GM21390 (cell line): ENCODE data around the gene NRXN2.
"Not testable (repeated sequence)": the region's sequence is repeated elsewhere in the genome, so short reads cannot be mapped to it uniquely, and the experiment has no call there.

Experiments
- ATAC-seq: cut with Tn5 transposase; IDR thresholded peaks from one replicate; pipeline ENCODE4 v1.9.1; 2021; ENCODE audit not compliant: unreplicated experiment

NRXN2 gene

GRCh38 chr11:64608636-64609035 lies 114.4 kb downstream of the NRXN2 start:
- ATAC-seq: no peak

DNA sequence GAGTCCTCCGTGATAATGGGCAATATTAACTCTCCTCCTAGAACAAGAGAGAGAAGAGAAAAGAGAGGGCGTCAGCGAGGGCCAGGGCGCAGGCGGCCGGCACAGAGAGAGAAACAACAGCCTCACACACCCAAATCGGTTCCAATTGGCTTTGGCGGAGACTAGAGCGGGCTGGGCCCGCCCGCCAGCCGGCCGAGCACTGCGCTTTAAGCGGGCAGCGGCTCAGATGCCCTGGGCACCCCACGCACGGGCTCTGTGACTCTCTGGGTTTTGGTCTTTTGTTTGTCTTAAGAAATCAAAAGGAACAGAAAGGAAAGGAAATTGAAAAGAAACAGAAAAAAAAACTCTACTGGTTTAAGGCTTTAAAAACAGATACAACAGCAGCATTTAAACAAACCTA lies 115.0 kb downstream of the NRXN2 start:
- no peak for ATAC-seq

- ATAC-seq: no peak
These were observed 115.5 kb downstream of the NRXN2 start for GRCh38 chr11:64607381-64607985.

GRCh38 chr11:64606796-64607380 lies 116.1 kb downstream of the NRXN2 start:
- ATAC-seq: no peak

- ATAC-seq: no peak
These were observed 117.1 kb downstream of the NRXN2 start for GRCh38 chr11:64605656-64606585.

DNA sequence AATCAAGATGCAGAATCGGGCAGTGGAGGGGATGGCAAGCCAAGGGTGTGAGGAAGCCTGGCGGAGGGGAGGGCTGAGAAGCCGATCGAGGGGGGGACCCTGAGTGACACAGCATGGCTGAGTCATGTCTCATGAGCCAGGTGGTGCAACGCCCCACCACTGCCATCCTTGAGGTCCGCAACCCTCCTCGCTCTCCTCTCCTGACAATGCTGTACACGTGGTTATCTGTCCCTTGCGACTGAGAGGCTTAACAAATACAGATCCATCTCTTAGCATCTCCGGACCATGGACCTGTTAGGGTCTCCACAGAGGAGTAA lies 117.8 kb downstream of the NRXN2 start:
- ATAC-seq: no peak

GRCh38 chr11:64604458-64605243 lies 118.3 kb downstream of the NRXN2 start:
- ATAC-seq: no peak

DNA sequence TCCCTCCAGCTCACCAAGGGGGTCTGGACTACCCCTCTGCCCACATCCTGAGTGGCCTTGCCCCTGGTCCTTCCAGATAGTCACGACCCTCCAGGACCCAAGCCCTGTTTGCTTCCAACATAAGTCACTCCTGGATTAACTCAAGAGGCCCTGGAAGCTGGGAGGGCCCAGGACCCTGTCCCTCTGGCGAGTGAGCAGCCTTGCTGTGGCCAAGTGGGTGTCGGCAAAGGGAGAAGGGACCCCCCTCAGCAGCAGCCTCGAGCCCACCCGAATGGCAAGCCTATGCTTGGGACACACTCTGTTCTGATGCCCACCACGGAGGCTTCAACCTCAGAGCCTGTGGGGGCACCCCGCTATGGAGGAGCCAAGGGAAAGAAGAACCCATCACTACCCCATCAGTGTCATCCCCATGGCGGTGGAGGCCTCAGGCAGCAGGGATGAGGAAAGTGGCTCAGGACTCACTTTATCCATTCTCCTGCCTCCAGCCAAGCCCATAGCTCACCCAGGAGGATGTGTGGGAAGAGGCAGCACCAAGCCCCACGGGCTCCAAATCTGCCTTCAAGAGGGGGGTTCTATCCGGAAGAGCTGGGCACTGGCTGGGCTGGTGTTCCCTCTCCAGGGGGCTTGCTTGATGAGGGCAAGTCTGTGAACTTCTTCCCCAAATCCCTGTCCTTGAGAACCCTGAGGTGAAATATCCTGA lies 119.4 kb downstream of the NRXN2 start:
- no peak for ATAC-seq

GRCh38 chr11:64602466-64603070 lies 120.4 kb downstream of the NRXN2 start:
- ATAC-seq: no peak

GRCh38 chr11:64601605-64602465 lies 121.2 kb downstream of the NRXN2 start:
- ATAC-seq: no peak

DNA sequence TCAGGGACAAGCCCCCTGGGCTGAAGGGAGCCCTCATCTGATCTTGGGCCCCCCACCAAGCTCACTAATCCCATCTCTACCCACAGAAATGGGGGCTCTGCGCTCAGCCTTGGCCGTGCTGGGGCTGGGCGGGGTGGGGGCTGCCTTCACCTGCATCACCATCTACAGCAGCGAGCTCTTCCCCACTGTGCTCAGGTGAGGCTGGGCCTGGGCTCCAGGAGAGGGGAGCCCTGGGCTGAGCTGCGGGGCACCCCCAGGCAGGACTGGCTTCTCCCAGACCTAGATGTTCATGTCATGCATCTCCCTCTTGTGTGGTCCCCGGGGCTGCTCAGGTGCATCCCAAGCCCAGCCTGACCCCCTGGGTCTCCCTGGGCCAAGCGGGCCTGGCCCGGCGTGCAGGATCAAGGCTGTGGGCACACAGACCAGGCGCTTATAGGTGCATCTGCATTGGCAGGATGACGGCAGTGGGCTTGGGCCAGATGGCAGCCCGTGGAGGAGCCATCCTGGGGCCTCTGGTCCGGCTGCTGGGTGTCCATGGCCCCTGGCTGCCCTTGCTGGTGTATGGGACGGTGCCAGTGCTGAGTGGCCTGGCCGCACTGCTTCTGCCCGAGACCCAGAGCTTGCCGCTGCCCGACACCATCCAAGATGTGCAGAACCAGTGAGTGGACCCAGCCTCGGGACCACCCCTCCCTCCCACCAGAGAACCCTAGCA lies 122.6 kb downstream of the NRXN2 start:
- no peak for ATAC-seq

- ATAC-seq: no peak
These were observed 123.2 kb downstream of the NRXN2 start for GRCh38 chr11:64599698-64600211.

- ATAC-seq: no peak
These were observed 124.0 kb downstream of the NRXN2 start for GRCh38 chr11:64598797-64599697.

DNA sequence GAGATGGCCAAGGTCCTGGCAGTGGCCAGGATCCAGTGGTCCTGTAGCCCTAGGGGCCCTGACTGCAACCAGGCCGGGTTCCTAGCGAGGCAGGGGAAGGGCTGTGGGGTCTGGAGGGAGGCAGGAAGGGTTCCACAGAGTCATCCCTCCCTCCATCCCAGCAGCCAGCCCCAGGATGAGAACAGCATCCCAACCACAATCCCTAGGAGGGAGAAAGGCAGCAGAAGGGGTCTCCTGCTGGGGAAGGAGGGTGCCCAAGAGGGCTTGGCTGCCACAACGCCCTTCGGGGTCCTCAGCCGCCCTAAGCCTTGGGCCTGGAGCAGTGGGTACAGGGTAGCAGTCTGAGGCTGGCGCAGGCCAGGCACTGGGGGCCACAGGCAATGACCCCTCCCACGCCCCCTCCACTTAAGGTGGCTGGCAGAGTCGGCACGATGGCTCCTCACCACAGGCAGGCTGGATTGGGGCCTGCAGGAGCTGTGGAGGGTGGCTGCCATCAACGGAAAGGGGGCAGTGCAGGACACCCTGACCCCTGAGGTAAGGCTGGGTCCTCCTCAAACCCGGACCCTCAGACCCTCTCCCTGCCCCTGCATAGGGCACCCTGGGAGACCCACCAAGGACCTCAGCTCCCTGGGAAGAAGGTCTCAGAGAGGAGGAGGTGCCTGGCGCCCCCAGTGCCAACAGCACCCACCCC lies 124.7 kb downstream of the NRXN2 start:
- ATAC-seq: no peak

DNA sequence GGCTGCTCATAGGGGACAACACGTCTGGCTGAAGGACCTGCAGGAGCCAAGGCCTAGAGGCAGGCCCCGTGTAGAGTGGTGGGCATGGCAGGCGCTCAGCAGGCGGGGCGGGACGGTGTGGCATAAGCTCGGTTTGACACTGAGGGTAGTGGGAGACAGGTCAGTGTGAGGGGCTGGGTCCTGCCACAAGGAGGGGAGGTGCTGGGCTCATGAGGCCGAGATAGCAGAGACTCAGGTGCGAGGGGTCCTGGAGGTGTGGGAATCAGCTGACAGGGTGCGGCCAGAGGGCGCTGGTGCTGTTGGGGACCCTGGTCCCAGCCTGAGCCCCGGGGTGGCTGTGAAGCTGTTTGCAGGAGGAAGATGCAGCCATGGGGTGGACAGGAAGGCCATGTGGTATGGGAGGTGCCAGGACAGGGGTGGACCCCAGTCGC lies 125.3 kb downstream of the NRXN2 start:
- ATAC-seq: no peak

GRCh38 chr11:64595922-64596321 lies 127.1 kb downstream of the NRXN2 start:
- ATAC-seq: not testable (repeated sequence)
